GM21576 (cell line): Measurements from ENCODE around the gene PRSS27.
A peak's percentile ranks its signal among the peaks of the same experiment; 100 is the strongest.
"Not testable (repeated sequence)": the region's sequence is repeated elsewhere in the genome, so short reads cannot be mapped to it uniquely, and the experiment has no call there.

Source experiments
- ATAC-seq: cut with Tn5 transposase; IDR thresholded peaks from one replicate; pipeline ENCODE4 v1.9.1; 2021; ENCODE audit warnings: mild to moderate bottlenecking, moderate library complexity; ENCODE audit not compliant: unreplicated experiment

Gene PRSS27

DNA sequence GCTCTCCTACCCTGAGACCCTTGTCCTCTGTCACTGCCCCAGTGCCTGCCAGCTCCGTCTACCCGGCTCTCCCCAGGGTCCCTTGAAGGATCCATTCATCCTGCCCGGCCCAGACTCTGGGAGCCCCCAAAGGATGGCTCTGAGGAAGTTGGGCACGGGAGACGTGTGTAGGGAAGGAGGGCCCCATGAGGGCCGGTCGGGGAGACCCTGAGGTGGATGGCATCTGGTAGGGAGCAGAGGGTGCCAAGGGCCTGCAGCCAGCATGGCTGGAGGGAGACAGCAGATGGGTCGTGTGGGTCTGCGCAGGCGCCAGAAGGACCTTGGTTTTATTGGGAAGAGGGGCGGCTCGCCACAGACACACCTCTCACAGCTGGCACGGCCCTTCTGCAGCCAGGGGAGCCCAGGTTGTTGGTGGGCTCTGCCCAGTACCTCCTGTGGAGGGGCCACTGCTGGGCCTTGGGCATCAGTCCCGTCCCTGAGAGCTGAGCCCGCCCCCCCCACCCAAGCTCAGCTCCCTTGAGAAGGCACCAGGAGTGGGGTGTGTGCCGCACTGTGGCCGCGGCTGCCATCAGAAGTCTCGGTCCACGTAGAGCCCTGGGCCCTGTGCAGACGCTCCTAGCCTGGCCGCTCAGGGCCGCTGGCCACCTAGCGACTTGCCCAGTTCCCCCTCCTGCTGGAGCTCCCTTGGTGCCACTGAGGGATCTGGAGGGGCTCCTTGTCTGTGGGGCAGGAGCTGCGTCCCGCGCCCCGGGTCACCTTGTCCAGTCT, 21.7 kb downstream of the PRSS27 start:
- no peak for ATAC-seq

DNA sequence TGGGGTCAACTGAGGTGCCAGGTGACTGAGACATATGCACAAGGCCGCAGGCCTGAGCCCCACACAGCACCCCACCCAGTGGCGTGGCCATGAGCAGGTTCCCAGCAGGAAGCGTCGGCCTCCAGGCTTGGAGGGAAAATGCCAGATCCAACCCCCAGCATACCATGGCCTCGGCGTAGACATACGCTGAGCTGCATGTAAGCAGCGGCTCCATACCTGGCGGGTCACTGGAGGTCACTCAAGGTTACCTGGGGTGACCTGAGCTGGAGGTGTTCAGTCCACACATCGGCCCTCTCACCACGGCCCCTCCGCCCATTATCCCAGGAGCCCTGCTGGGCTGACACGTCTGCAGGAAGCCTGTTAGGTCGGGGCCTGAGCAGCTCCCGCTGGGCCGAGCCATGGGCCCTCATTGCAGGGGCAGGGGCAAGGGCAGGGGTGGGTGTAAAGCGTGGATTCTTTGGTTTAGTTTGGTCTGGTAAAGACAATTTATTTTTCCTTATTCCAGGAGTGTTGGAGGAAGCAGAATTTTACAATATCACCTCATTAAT, 22.5 kb downstream of the PRSS27 start:
- no peak for ATAC-seq

DNA sequence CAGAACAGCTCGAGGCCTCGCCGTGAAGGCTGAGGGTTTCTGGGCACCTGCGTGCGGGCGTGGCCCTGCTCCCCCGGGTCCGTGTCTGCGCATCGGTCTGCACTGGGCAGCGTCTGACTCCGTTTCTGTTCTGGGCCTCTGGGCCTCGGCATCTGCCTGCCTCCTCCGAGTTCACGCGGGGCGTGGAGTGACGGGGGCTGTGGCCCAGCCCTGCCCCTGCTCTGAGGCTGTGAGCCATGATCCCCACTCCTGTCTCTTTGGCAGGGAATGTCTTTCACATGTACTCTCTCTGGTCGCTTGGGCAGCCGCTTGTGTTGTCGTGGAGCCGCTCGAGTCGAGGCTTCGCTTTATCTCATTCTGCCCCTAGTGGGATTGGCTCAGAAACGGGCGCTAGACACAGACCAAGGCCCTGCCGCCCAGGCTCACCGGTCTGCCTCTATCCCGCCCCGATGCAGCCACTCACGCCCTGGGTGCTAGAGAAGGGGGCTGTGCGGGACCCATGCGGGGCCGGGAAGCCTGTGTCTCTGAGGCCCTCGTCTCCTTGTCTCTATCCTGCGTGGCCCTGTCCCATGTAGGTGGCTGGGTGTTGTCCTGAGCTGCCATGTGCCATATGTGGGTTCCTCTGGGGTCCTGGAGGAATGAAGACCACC, 23.3 kb downstream of the PRSS27 start:
- ATAC-seq = not testable (repeated sequence)

DNA sequence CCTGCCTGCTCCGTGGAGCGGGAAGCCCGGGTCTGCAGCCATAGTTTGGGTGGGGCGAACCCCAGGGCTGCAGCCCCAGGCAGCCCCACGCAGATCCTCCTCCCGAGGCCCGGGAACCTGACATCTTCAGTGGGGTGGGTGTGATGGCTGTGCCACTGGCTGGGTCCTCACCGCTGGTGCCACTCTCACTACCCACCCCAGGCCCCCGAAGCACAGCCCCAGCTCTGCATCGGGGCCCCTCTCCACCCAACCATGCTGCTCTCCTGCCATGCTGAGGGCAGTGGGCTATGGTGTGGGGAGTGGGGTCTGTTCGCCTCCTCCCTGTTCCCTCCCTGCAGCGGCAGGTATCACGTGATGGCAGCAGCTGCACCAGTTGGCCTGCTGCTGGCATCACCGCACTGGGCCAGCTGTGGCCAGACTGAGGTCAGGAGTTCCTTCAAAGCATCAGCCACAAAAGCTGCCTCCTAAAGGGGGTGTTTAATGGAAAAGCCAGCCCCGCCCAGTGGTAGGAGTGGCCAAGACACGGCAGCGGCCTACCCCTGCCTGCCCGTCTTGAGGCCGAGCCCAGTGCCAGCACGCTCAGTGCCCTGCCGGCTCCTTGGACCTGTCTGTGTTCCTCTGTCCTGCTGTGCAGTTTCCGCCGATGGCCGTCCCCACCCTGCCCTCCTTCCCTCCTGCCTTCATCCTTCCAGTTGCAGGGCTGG, 26.9 kb downstream of the PRSS27 start:
- no peak for ATAC-seq

- no peak for ATAC-seq
Observed at GRCh38 chr16:2692251-2692947, 27.6 kb downstream of the PRSS27 start.

DNA sequence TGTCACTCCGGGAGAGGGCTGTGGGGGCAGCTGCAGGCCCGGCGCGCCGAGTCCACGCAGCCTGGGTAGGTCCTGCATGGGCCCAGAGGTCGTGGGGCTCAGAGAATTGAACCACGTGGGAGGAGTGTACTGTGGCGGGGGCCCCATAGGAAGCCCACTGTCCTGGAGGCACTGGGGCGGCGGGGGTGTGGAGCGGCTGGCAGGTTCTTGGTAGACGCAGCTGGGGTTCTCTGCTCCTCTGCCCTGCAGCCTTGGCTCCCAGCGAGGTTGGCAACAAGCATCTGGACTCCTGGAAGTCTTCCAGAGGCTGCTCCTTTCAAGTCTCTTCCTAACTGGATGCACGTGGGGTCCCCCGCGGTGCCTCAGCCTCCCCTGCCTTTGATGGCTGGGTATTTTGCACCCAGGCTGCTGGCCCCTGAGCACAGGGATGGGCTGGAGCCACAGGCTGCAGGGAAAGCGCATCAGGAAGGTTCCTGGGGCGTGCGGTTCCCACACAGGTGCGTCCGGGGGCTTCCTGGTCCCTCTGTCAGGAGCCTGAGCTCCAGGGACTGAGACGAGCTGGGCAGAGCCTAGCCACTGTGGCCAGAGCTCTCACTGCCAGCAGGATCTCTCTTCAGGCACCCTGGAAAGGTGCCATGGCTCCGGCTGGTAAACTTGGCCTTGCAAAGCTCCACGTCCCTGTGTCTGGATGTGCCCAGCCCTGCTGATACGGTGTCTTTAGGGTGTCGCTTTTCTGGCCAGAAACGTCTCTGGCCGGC, 28.4 kb downstream of the PRSS27 start:
- no peak for ATAC-seq

GRCh38 chr16:2690852-2691251, 29.2 kb downstream of the PRSS27 start:
- no peak for ATAC-seq

DNA sequence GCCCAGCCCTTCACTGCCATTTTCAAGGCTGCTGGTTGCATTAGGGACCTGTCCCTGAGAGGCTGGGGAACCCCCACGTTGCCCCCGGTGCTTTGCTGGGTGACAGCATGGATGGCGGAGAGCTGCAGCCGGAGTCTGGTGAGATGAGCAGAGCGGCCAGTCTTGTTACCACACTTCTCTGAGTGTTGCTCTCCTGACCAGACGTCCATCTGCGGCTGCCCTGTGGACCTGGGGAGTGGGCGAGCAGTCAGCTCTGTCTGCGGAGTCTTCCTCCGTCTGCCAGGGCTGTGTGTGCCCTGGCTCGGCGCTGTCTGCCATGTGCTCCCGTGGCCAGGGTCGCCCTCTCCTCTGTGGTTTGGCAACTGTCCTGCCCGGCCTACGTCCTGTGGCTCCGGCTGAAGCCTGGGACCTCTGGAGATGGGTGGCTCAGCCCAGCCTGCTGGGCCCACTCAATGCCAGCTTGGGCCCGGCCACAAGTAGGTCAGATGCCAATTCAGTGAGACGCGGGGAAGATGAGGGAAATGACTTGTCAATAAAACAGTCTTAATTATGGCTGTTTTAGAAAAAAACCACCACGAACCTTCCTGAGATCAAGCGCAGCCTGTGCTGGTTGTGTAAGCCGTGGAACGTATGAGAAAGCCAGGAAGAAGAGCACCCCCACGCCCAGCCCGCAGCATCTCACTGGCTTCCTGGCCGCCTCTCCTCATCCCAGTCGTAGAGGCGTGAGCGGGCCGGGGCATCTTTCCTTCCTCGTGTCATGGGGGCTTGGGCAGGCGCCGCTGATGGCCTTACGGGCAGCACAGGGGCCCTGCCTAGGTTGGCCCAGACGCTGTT, 29.8 kb downstream of the PRSS27 start:
- ATAC-seq = no peak

DNA sequence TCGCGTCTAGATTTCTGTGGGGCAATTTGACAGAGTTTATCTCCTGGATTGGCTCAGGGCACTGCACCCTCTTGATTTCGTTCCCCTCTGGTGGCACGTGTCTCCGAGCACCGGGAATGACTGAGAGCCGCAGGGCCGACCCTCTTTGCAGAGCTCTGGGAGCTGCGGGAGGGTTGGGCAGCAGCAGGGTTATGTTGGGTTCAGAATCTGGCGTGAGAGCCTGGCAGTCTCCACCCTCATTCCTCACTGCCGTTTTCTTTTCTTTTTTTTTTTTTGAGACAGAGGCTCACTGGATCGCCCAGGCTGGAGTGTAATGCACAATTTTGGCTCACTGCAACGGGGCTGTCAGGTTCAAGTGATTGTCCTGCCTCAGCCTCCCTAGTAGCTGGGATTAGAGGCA, 30.6 kb downstream of the PRSS27 start:
- ATAC-seq = not testable (repeated sequence)

- no peak for ATAC-seq
Observed at GRCh38 chr16:2687531-2688308, 32.3 kb downstream of the PRSS27 start.

- peak; percentile 38 for ATAC-seq
Observed at GRCh38 chr16:2686912-2687507, 33.0 kb downstream of the PRSS27 start.

- ATAC-seq = not testable (repeated sequence)
Observed at GRCh38 chr16:2686075-2686474, 33.9 kb downstream of the PRSS27 start.

DNA sequence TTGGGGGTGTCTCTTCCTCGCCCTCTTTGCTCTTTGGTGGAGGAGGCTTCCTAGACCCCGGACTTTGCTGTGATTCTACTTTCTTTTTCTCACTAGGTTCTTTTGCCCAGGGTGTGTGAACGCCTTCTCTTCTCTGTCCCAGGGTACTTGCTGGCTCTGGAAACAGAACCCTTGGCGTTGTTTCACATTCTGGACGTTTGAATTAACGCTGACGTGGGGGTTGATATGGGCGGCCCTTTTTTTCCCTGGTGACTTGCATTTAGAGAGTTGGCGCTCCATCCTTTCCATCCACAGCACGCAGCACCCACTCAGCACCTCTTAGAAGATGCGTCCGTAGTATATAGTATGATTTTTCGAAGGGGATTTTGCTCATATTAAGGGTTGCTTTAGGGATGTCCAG, 37.0 kb downstream of the PRSS27 start:
- ATAC-seq = peak; percentile 1

DNA sequence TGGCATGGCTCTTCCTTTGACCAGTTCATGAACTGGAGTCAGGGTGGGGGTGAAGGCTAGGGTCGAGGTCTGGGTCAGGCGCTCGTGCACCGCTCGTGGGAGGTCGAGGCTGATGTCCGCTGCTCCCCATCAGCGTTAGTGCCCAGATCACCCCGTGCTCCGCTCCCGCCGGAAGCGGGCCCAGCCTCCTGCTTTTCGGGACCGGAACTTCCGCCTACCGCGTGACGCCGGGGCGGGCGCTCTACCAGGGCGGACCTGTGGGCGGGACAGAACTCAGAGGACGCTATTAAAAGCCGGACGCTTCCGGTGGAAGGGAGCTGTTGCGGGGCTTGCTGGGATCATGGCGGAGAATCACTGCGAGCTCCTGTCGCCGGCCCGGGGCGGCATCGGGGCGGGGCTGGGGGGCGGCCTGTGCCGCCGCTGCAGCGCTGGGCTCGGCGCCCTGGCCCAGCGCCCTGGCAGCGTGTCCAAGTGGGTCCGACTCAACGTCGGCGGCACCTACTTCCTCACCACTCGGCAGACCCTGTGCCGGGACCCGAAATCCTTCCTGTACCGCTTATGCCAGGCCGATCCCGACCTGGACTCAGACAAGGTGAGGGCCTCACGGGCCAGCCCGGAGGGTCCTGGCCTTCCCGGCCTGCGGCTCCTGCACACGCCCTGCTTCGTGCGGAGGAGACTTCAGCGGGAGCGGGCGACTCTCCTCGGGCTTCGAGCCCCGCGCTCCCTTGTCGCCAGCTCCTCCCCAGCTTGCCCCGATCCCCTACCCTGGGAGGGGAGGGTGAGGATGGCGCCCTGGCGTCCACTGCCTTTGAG, 37.6 kb downstream of the PRSS27 start, which contains the start of gene KCTD5:
Gene KCTD5, plus strand, starts transcription at position 315 of the 813 bp plus-strand sequence. Its CDS starts 26 bp downstream, at position 341.
- ATAC-seq = peak; percentile 54

- ATAC-seq = not testable (repeated sequence)
Observed at GRCh38 chr16:2680360-2680759, 39.7 kb downstream of the PRSS27 start.

- ATAC-seq = not testable (repeated sequence)
Observed at GRCh38 chr16:2679902-2680301, 40.1 kb downstream of the PRSS27 start.
